Lower leg skin (tissue), 4 donors: Measurements from ENCODE around the gene KRT76. TPM values are rescaled to one million over a fixed set of nuclear protein-coding genes. Genes with fewer than 3 reads are reported as not detected.

ENCODE experiments used
- DNase-seq, 2 donors: peaks; one replicate each; pipeline ENCODE4 v3.0.0-alpha.2; 2019; ENCODE audit warnings: low spot score in 2 of 2
- H3K4me3 ChIP-seq: fragments of 200-600 bp; sonication (generic); 2 replicates; pipeline ENCODE4 v1.5.1; 2017; ENCODE audit warnings: mild to moderate bottlenecking, low read depth; ENCODE audit not compliant: poor library complexity, severe bottlenecking
- CTCF ChIP-seq, 3 donors: fragments of 450-650 bp; IDR thresholded peaks; one replicate each; pipeline ENCODE4 v1.5.1; 2016; ENCODE audit warnings: antibody characterized with exemption in 3 of 3, mild to moderate bottlenecking in 3 of 3, moderate library complexity in 2 of 3
- POLR2A ChIP-seq, 2 donors: fragments of 450-650 bp; IDR thresholded peaks; one replicate each; pipeline ENCODE4 v1.6.1; 2016 to 2017; ENCODE audit warnings: antibody characterized with exemption in 2 of 2, mild to moderate bottlenecking in 1 of 2, moderate library complexity in 1 of 2
- WGBS, 2 donors: methylation state at CpG; one replicate each; pipeline ENCODE4 v1.1.5; 2018; 5-methylcytosine and 5-hydroxymethylcytosine counted together
- intact Hi-C: fragments of 100-400 bp; cut with DNase I; formaldehyde crosslinking; loops from one replicate; pipeline ENCODE4 v1.15.0; 2023; ENCODE audit warnings: low total_unique reads
- total RNA-seq, 4 donors: library from RNA; depleted of rRNA; stranded (reverse); fragments of >200 nt; gene quantifications; one replicate each; pipeline ENCODE4 v1.1.0, GENCODE V29; 2016

Gene KRT76
- total RNA-seq, 4 donors from 2014 or later, result not detected

GRCh38 chr12:52811191-52812072 lies 34.3 kb upstream of the KRT76 start:
- no peak for TF ChIP-seq POLR2A (IDR thresholded peaks at IDR 0.05)
- TF ChIP-seq CTCF (IDR thresholded peaks at IDR 0.05), result no peak
- no peak for DNase-seq
- intact Hi-C loops, result no loop called here
- 87 to 89% methylated on average over 9 of the region's 9 CpGs for WGBS, 2 donors
- H3K4me3 ChIP-seq, result no peak overlapping the region

- TF ChIP-seq CTCF (IDR thresholded peaks at IDR 0.05) (no peak), POLR2A (IDR thresholded peaks at IDR 0.05) (no peak)
- DNase-seq, result no peak
- H3K4me3 ChIP-seq, result no peak overlapping the region
- intact Hi-C loops, result no loop called here
- 71 to 79% methylated on average over 5 of the region's 5 CpGs for WGBS, 2 donors
These were observed 33.4 kb upstream of the KRT76 start for GRCh38 chr12:52810554-52810953.

GRCh38 chr12:52809166-52809565 lies 32.0 kb upstream of the KRT76 start:
- DNase-seq, result no peak
- 80 to 81% methylated on average over 7 of the region's 7 CpGs for WGBS, 2 donors
- intact Hi-C loops, result no loop called here
- TF ChIP-seq POLR2A (IDR thresholded peaks at IDR 0.05), result no peak
- TF ChIP-seq CTCF (IDR thresholded peaks at IDR 0.05), result no peak
- H3K4me3 ChIP-seq, result no peak overlapping the region

GRCh38 chr12:52808573-52809160 lies 31.5 kb upstream of the KRT76 start:
- TF ChIP-seq POLR2A (IDR thresholded peaks at IDR 0.05) (no peak), CTCF (IDR thresholded peaks at IDR 0.05) (no peak)
- intact Hi-C loops, result no loop called here
- 98% methylated on average over 8 of the region's 8 CpGs for WGBS, 2 donors
- no peak for DNase-seq
- no peak overlapping the region for H3K4me3 ChIP-seq

GRCh38 chr12:52807544-52808470 lies 30.7 kb upstream of the KRT76 start:
- no peak overlapping the region for H3K4me3 ChIP-seq
- 89 to 93% methylated on average over 16 of the region's 16 CpGs for WGBS, 2 donors
- TF ChIP-seq CTCF (IDR thresholded peaks at IDR 0.05), result no peak
- no peak for TF ChIP-seq POLR2A (IDR thresholded peaks at IDR 0.05)
- DNase-seq, result no peak
- intact Hi-C loops, result no loop called here
